Esophagus squamous epithelium (tissue), 5 donors: ENCODE results near the gene ABCC9. TPM values are rescaled to one million over a fixed set of nuclear protein-coding genes. Genes with fewer than 3 reads are reported as not detected.

Source experiments
- DNase-seq: peaks from one replicate; lab custom pipeline; 2025; lab: John Stamatoyannopoulos, UW
- H3K27ac ChIP-seq, 4 donors: fragments of 200-600 bp; sonication (generic); one replicate each; pipeline ENCODE4 v1.5.1; 2016 to 2019; ENCODE audit warnings: mild to moderate bottlenecking in 1 of 4
- H3K27me3 ChIP-seq, 4 donors: fragments of 200-600 bp; sonication (generic); 1 replicate in 3 of 4; 2 replicates in 1 of 4; pipeline versions ENCODE4 v1.5.1 to v1.6.0; 2017 to 2021; ENCODE audit warnings: antibody characterized with exemption in 1 of 4
- H3K36me3 ChIP-seq, 3 donors: fragments of 200-600 bp; sonication (generic); one replicate each; pipeline ENCODE4 v1.5.1; 2016 to 2019
- H3K4me1 ChIP-seq, 3 donors: fragments of 200-600 bp; sonication (generic); one replicate each; pipeline ENCODE4 v1.5.1; 2017 to 2019
- H3K4me3 ChIP-seq, 4 donors: fragments of 200-600 bp; sonication (generic); 1 replicate in 3 of 4; 2 replicates in 1 of 4; pipeline ENCODE4 v1.5.1; 2016 to 2019; ENCODE audit warnings: mild to moderate bottlenecking in 2 of 4, moderate library complexity in 1 of 4
- H3K9me3 ChIP-seq, 3 donors: fragments of 200-600 bp; sonication (generic); one replicate each; pipeline ENCODE4 v1.5.1; 2016 to 2019
- POLR2A ChIP-seq, 4 donors: fragments of 450-650 bp; IDR thresholded peaks; one replicate each; pipeline ENCODE4 v1.6.1; 2017; ENCODE audit warnings: antibody characterized with exemption in 4 of 4, mild to moderate bottlenecking in 4 of 4, moderate library complexity in 3 of 4
- WGBS, 2 donors: methylation state at CpG; one replicate each; pipeline ENCODE4 v1.1.5; 2018; 5-methylcytosine and 5-hydroxymethylcytosine counted together
- intact Hi-C: fragments of 100-400 bp; cut with DNase I; formaldehyde crosslinking; loops from one replicate; pipeline ENCODE4 v1.15.0; 2022
- total RNA-seq, 4 donors: library from RNA; depleted of rRNA; stranded (reverse); fragments of >200 nt; gene quantifications; one replicate each; pipeline ENCODE4 v1.1.0, GENCODE V29; 2016
- TF ChIP-seq, protein P1 (sequence below), 6 experiments: fragments of 450-650 bp in 4 of 6; fragments of 200-600 bp in 2 of 6; sonication (generic) in 2 of 6; IDR thresholded peaks; one replicate each; pipeline ENCODE4 v1.5.1; 2016 to 2019; ENCODE audit warnings: antibody characterized with exemption in 6 of 6, mild to moderate bottlenecking in 4 of 6, moderate library complexity in 4 of 6
- donor health status: DM: yes; HTN: yes; CAD: no.

Gene ABCC9
- total RNA-seq, 4 donors from 2014 or later = 0.68 to 11.6 (median 6.0) TPM

DNA sequence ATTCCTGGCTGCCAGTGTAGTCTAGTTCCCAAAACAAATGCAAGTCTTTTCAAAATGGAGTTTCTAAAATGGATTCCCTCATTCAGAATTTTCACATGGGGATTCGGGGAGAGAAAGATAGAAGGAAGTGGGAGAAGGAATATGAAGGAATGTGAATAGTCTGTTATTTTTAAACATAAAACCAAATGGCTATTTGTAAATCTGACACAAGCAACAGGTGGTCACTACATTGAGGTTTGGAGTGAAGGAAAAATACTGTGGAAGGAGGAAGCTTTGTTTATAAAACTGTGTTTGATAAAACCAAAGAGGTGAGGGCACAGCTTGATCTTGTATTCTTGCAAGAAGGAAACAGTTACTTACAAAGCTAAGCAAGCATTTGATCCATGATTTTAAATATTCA is 101.5 kb downstream of the ABCC9 start:
- H3K4me1 ChIP-seq = no peaks in the 10 kb centered on the region
- no peak overlapping the region for H3K4me3 ChIP-seq
- WGBS, 2 donors = 62 to 67% methylated on average over 1 of the region's 1 CpG
- no peaks in the 10 kb centered on the region for H3K9me3 ChIP-seq
- intact Hi-C loops = no loop called here
- no peak overlapping the region for H3K27ac ChIP-seq
- no peaks in the 10 kb centered on the region for H3K27me3 ChIP-seq
- no peak for DNase-seq
- H3K36me3 ChIP-seq = no peaks in the 10 kb centered on the region
- no peak for TF ChIP-seq POLR2A (IDR thresholded peaks at IDR 0.05)
- TF ChIP-seq, protein P1, sequence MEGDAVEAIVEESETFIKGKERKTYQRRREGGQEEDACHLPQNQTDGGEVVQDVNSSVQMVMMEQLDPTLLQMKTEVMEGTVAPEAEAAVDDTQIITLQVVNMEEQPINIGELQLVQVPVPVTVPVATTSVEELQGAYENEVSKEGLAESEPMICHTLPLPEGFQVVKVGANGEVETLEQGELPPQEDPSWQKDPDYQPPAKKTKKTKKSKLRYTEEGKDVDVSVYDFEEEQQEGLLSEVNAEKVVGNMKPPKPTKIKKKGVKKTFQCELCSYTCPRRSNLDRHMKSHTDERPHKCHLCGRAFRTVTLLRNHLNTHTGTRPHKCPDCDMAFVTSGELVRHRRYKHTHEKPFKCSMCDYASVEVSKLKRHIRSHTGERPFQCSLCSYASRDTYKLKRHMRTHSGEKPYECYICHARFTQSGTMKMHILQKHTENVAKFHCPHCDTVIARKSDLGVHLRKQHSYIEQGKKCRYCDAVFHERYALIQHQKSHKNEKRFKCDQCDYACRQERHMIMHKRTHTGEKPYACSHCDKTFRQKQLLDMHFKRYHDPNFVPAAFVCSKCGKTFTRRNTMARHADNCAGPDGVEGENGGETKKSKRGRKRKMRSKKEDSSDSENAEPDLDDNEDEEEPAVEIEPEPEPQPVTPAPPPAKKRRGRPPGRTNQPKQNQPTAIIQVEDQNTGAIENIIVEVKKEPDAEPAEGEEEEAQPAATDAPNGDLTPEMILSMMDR (IDR thresholded peaks at IDR 0.05) = no peak

DNA sequence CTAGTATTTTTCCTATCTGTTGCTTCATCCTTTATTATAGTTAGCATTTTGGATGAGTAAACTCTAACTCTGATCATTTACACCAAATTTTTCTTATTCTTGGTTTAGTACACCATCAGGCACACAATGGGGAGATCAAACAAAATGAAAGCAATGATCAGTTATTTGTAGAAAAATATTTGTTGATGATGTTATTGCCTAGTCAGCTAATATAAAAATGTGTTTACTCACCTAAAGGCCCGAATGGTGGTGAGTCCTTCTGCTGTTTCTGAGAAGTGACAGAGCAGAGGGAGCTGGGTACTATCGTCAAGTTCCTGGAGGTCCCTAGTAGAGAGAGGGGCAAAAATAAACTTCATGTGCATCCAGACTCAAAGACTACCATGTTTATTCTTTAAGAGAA is 103.4 kb downstream of the ABCC9 start:
- Histone ChIP-seq H3K27ac (no peak overlapping the region), H3K27me3 (no peaks in the 10 kb centered on the region), H3K36me3 (no peaks in the 10 kb centered on the region), H3K4me3 (no peak overlapping the region), H3K9me3 (no peaks in the 10 kb centered on the region), H3K4me1 (no peaks in the 10 kb centered on the region)
- DNase-seq = no peak
- TF ChIP-seq, protein P1 (IDR thresholded peaks at IDR 0.05) = no peak
- no peak for TF ChIP-seq POLR2A (IDR thresholded peaks at IDR 0.05)
- WGBS, 2 donors = 71 to 74% methylated on average over 2 of the region's 2 CpGs
- intact Hi-C loops = no loop called here

DNA sequence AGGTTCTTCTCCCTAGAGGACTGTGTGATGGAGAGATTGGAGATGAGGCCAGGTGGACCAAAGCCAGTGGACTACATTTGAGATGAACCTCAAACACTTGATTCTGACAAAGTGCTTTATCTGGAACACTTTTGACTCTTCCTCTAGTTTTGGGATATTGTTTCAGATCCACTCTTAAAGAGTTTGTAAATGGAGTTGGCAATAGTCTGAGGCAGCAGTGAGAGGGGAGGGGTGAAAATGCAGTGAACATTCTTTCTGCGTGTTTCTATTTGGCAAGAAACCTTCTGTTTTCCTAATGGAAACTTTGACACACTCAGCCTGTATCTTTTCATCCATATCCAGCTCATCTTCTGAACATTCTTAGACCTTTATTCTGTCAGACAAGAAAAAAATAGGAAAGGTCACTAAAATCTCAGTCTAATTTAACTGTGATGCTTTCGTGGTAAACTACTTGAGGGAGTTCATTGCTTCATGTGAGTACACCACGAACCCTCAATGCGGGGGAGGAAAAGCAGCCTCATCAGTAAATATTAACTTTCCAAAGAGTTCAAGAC is 109.4 kb downstream of the ABCC9 start:
- 29 to 59% methylated on average over 4 of the region's 4 CpGs for WGBS, 2 donors
- Histone ChIP-seq H3K9me3 (no peaks in the 10 kb centered on the region), H3K27me3 (no peaks in the 10 kb centered on the region), H3K4me3 (no peak overlapping the region), H3K4me1 (peaks cover 0 to 19% (median 10%) of the 10 kb centered on the region in 3 donors), H3K27ac (peak overlapping the region; percentile 46 to 91 (median 77)), H3K36me3 (no peaks in the 10 kb centered on the region)
- DNase-seq = no peak
- intact Hi-C loops = no loop called here
- no peak for TF ChIP-seq POLR2A (IDR thresholded peaks at IDR 0.05)
- TF ChIP-seq, protein P1 (IDR thresholded peaks at IDR 0.05) = no peak

DNA sequence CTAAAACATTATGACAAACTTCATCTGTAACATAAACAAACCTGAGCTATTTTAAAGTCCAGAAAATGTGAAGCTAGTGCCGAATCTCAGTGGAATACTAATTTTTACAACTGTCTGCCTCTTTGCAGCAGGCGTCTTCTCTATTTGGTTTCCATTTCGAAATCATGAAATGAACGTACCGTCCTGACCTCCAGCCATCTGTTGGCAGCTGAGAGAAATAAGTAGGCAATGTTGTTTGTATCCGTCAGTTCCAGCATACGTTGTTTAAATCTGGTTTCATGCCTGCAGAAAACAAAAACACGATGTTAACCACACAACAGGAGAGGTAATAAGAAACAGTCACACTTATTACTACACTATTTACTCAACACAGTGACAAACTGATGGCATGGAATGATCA is 112.4 kb downstream of the ABCC9 start:
- DNase-seq = no peak
- TF ChIP-seq POLR2A (IDR thresholded peaks at IDR 0.05) = no peak
- TF ChIP-seq, protein P1 (IDR thresholded peaks at IDR 0.05) = no peak
- WGBS, 2 donors = 61 to 73% methylated on average over 8 of the region's 8 CpGs
- Histone ChIP-seq H3K4me1 (peaks cover 0 to 19% (median 10%) of the 10 kb centered on the region in 3 donors), H3K27me3 (no peaks in the 10 kb centered on the region), H3K27ac (peak overlapping the region in 3 of 4 donors; percentile 70 to 78 (median 78)), H3K36me3 (no peaks in the 10 kb centered on the region), H3K9me3 (no peaks in the 10 kb centered on the region), H3K4me3 (no peak overlapping the region)
- intact Hi-C loops = no loop called here

DNA sequence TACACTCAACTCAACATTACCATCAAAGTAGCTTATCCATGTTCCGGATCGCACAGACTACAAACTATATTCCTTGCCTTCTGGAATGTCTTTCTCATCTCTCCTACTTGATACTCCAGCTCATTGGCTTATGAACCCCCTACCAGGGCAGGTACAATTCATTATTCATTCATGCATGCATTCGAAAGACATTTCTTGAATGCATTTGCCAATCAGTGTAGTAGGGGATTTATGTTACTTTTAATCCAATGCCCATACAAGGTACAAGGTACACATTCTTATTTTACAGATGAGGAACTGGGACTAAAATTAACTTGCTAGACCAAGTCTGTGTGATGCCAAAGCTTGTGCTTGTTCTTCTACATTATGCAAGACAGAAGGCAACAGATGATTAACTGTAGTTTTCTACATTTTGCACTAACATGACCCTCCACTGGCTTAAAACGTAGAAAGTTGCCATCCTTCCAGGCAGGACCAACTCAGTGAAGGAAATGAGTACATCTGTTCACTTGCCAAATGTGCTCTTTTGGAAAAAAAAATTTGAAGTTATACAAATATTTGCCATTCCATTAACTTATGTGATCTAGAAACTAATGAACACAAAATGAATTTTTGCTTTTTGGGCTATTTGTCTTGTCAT is 113.0 kb downstream of the ABCC9 start:
- intact Hi-C loops = no loop called here

More for the DNA sequence above, 113.0 kb downstream of the ABCC9 start:
- TF ChIP-seq, protein P1 (IDR thresholded peaks at IDR 0.05) = no peak
- no peak for TF ChIP-seq POLR2A (IDR thresholded peaks at IDR 0.05)
- peak overlapping the region in 3 of 4 donors; percentile 70 to 78 (median 78) for H3K27ac ChIP-seq
- 64 to 72% methylated on average over 4 of the region's 4 CpGs for WGBS, 2 donors
- H3K4me1 ChIP-seq = peaks cover 0 to 19% (median 10%) of the 10 kb centered on the region in 3 donors
- H3K4me3 ChIP-seq = no peak overlapping the region
- no peaks in the 10 kb centered on the region for H3K27me3 ChIP-seq
- no peaks in the 10 kb centered on the region for H3K9me3 ChIP-seq
- no peak for DNase-seq
- H3K36me3 ChIP-seq = no peaks in the 10 kb centered on the region
